Measurements from ENCODE around the gene SPTLC2.

The SPTLC2 gene

DNA sequence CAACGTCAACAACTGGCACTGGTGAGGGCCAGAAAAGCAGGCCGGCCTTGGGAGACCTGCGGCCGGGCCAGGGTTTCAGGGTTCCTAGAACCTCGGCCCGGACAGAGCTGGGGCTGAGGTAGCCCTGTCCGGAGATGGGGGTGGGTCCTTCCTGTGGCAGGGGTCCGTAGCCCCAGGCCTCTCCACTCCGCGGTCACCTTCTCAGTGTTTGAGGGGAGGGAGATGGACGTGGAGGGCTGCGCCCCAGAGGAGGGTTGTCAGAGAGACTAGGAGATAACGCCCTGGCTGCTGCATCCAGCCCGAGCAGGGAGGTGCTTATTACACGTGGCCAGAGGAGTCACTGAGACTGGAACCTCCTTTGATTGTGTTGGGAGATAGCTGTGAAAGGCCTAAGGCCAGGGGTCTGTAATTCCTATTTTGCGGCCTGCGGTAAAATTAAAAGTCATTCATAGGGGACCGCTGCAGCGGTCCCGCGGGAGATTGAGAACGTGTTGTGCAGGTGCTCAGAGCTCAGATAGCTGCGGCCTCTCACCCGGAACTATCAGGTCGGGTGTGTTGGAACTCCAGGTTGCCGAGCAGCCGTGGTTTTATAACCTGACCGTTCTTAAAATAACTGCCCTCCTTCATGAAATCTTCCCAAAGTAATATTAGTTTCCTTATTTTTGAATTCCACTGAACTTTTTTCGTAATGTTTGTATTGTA lies 158.0 kb downstream of the SPTLC2 start:
- DNase-seq: peak; percentile 23

- DNase-seq: peak; percentile 99
Observed at GRCh38 chr14:77457522-77458248, 158.8 kb downstream of the SPTLC2 start, which contains the start of the genes AHSA1 and VIPAS39. TSS of gene AHSA1 (plus strand) at chr14:77458093. CDS start at chr14:77458190, 97 bp downstream. TSS of gene VIPAS39 (minus strand) at chr14:77457601. CDS start at chr14:77454102, 3,499 bp downstream.

DNA sequence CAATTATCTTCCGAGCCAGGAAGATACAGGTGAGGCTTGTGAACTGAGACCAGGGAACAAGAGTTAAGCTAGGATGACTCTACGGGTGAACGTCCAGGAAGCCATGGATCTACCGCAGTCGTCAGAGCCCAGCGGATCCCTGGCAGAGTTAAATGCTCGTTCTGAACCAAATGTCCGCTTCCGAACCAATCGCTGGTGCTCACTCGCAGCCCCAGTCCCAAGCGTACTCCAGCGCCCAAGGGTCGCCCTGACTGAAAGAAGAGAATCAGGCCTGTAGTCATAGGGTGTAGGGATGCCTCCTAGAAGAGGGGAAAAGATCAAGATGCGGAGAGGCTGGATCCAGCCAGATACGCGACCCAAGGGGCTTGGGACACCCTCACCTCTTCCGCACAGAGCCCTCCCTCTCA lies 159.3 kb downstream of the SPTLC2 start:
- DNase-seq: no peak

Measured in inflammatory macrophage treated with lipopolysaccharide for 4 hours (primary cell).